ENCODE data around the gene SUPT3H.

Gene SUPT3H

DNA sequence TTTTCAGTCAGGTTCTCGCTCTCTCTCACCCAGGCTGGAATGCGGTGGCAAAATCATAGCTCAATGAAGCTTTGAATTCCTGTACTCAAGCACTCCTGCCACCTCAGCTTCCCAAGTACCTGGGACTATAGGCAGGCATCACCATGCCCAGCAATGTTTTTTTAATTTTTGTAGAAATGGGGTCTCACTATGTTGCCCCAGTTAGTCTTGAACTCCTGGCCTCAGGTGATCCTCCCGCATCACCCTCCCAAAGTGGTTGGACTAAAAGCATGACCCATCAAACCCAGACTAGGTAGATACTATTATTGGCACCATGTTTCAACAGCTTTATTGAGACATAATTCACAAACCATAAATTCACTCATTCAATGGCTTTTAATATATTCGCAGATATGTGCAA is 122.3 kb downstream of the SUPT3H start:
- TF ChIP-seq YY1 (IDR thresholded peaks at IDR 0.05; ENCODE audit: insufficient read depth, insufficient read length) (no peak), ZNF274 (IDR thresholded peaks at IDR 0.05; ENCODE audit: low read depth, low read length) (no peak), SUZ12 (IDR thresholded peaks at IDR 0.05; ENCODE audit: extremely low read depth, insufficient read depth, insufficient read length) (no peak)
- H3K36me3 ChIP-seq (ENCODE audit: insufficient read depth, insufficient read length, low read length): no peaks in the 10 kb centered on the region
- H3K27me3 ChIP-seq (ENCODE audit: insufficient read depth, insufficient read length): no peaks in the 10 kb centered on the region
- H3K9ac ChIP-seq (ENCODE audit: insufficient read length, low read depth): no peak overlapping the region
- DNase-seq (ENCODE audit: low read depth, low spot score): no peak
- no peaks in the 10 kb centered on the region for H3K9me3 ChIP-seq (ENCODE audit: insufficient read depth, low read length)
- H3K4me3 ChIP-seq (ENCODE audit: insufficient read length, low read depth): no peak overlapping the region
- no peaks in the 10 kb centered on the region for H3K4me1 ChIP-seq (ENCODE audit: insufficient read depth, insufficient read length)

DNA sequence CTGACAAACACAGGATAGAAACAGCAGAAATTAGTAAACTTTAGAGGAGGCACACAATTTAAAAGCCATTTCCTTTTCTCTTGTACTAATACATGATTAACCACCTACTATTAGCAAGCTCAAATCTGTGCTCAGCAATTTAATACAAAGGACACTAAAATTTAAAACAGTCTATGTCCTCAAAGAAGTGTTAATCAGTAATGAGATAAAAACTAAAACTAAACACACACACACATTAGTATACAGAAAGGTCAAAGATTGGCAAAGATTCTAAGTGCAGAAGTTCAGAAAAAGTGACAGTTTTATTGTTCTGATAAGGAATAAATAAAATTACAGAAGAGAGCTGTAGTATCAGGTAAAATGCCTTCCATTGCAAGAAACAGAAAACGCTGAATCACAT is 123.5 kb downstream of the SUPT3H start:
- no peak for TF ChIP-seq YY1 (IDR thresholded peaks at IDR 0.05; ENCODE audit: insufficient read depth, insufficient read length)
- no peak for TF ChIP-seq SUZ12 (IDR thresholded peaks at IDR 0.05; ENCODE audit: extremely low read depth, insufficient read depth, insufficient read length)
- TF ChIP-seq ZNF274 (IDR thresholded peaks at IDR 0.05; ENCODE audit: low read depth, low read length): no peak
- Histone ChIP-seq H3K4me1 (ENCODE audit: insufficient read depth, insufficient read length) (no peaks in the 10 kb centered on the region), H3K27me3 (ENCODE audit: insufficient read depth, insufficient read length) (no peaks in the 10 kb centered on the region), H3K4me3 (ENCODE audit: insufficient read length, low read depth) (no peak overlapping the region), H3K9ac (ENCODE audit: insufficient read length, low read depth) (no peak overlapping the region), H3K9me3 (ENCODE audit: insufficient read depth, low read length) (no peaks in the 10 kb centered on the region), H3K36me3 (ENCODE audit: insufficient read depth, insufficient read length, low read length) (no peaks in the 10 kb centered on the region)
- no peak for DNase-seq (ENCODE audit: low read depth, low spot score)

DNA sequence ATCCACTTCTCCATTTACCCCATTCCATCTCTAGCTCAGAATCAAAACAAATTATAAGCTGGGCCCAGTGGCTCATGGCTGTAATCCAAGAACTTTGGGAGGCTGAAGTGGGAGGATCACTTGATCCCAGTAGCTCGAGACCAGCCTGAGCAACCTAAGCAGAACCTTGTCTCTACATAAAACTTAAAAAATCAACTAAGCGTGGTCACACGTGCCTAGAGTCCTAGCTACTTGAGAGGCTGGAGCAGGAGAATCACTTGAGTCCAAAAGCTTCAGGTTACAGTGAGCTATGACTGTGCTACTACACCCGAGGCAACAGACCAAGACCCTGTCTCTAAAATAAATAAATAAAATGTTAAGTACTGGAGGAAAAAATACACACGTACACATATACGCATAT is 124.3 kb downstream of the SUPT3H start:
- Histone ChIP-seq H3K4me1 (ENCODE audit: insufficient read depth, insufficient read length) (no peaks in the 10 kb centered on the region), H3K9me3 (ENCODE audit: insufficient read depth, low read length) (no peaks in the 10 kb centered on the region), H3K4me3 (ENCODE audit: insufficient read length, low read depth) (no peak overlapping the region), H3K9ac (ENCODE audit: insufficient read length, low read depth) (no peak overlapping the region), H3K36me3 (ENCODE audit: insufficient read depth, insufficient read length, low read length) (no peaks in the 10 kb centered on the region), H3K27me3 (ENCODE audit: insufficient read depth, insufficient read length) (no peaks in the 10 kb centered on the region)
- DNase-seq (ENCODE audit: low read depth, low spot score): no peak
- no peak for TF ChIP-seq ZNF274 (IDR thresholded peaks at IDR 0.05; ENCODE audit: low read depth, low read length)
- no peak for TF ChIP-seq SUZ12 (IDR thresholded peaks at IDR 0.05; ENCODE audit: extremely low read depth, insufficient read depth, insufficient read length)
- no peak for TF ChIP-seq YY1 (IDR thresholded peaks at IDR 0.05; ENCODE audit: insufficient read depth, insufficient read length)

DNA sequence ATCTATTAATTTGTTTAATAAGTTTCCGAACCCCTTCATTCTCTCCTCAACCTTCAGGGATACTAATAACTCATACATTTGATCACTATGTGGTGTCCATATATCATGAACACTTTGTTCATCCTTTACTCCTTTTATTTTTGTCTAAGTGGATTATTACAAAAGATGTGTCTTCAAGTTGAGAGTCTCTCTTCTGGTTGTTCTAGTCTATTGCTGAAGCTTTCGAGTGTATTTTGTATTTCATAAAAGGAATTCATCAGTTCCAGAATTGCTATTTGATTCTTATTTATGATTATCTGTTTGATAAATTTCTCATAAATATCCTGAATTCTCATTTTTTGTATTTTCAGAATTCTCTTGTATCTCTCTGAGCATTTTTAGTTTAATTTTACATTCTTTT is 146.1 kb downstream of the SUPT3H start:
- H3K36me3 ChIP-seq (ENCODE audit: insufficient read depth, insufficient read length, low read length): peaks cover 5% of the 10 kb centered on the region
- no peak overlapping the region for H3K4me3 ChIP-seq (ENCODE audit: insufficient read length, low read depth)
- DNase-seq (ENCODE audit: low read depth, low spot score): no peak
- no peaks in the 10 kb centered on the region for H3K27me3 ChIP-seq (ENCODE audit: insufficient read depth, insufficient read length)
- TF ChIP-seq YY1 (IDR thresholded peaks at IDR 0.05; ENCODE audit: insufficient read depth, insufficient read length): no peak
- no peak for TF ChIP-seq SUZ12 (IDR thresholded peaks at IDR 0.05; ENCODE audit: extremely low read depth, insufficient read depth, insufficient read length)
- TF ChIP-seq ZNF274 (IDR thresholded peaks at IDR 0.05; ENCODE audit: low read depth, low read length): no peak
- H3K9me3 ChIP-seq (ENCODE audit: insufficient read depth, low read length): peaks cover 6% of the 10 kb centered on the region; the same call in 1 of the 2 replicates
- H3K9ac ChIP-seq (ENCODE audit: insufficient read length, low read depth): no peak overlapping the region
- H3K4me1 ChIP-seq (ENCODE audit: insufficient read depth, insufficient read length): no peaks in the 10 kb centered on the region

DNA sequence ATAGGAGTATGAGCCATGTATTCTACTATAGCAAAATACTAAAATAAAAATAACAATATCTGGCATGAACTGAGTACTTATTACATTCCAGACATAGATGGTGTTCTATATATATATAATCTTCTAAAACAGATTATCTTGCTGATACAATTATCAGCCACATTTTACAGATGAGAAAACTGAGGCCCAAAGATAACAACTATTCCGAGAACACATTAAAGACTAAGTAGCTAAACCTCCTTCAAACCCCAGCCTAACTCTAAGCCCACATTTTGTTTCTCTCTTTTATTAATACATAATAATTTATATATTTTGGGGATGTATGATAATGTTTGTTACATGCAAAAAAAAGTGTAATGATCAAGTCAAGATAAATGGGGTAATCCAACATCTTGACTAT is 148.3 kb downstream of the SUPT3H start:
- no peak for DNase-seq (ENCODE audit: low read depth, low spot score)
- Histone ChIP-seq H3K27me3 (ENCODE audit: insufficient read depth, insufficient read length) (no peaks in the 10 kb centered on the region), H3K4me3 (ENCODE audit: insufficient read length, low read depth) (no peak overlapping the region), H3K9me3 (ENCODE audit: insufficient read depth, low read length) (peaks cover 6% of the 10 kb centered on the region; the same call in 1 of the 2 replicates), H3K4me1 (ENCODE audit: insufficient read depth, insufficient read length) (no peaks in the 10 kb centered on the region), H3K36me3 (ENCODE audit: insufficient read depth, insufficient read length, low read length) (peaks cover 5% of the 10 kb centered on the region), H3K9ac (ENCODE audit: insufficient read length, low read depth) (no peak overlapping the region)
- TF ChIP-seq ZNF274 (IDR thresholded peaks at IDR 0.05; ENCODE audit: low read depth, low read length): no peak
- TF ChIP-seq YY1 (IDR thresholded peaks at IDR 0.05; ENCODE audit: insufficient read depth, insufficient read length): no peak
- TF ChIP-seq SUZ12 (IDR thresholded peaks at IDR 0.05; ENCODE audit: extremely low read depth, insufficient read depth, insufficient read length): no peak

DNA sequence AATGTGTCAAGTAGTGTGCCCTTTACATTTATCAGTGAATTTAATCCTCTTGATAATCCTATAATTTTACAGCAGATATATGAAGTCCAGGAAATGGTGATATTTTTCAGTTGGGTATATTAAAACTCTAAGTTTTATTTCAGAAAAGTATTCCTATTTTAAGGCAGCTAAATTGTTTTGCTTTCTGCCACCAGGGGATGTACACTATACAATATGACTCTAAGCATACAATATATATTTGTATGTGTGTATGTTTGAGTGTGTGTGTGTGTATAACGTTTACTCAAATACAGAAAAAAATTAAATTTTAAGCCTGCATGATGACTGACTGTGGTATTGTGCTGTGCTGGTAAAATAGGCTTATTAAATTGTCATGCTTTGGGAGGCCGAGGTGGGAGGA is 151.7 kb downstream of the SUPT3H start:
- H3K9ac ChIP-seq (ENCODE audit: insufficient read length, low read depth): no peak overlapping the region
- no peaks in the 10 kb centered on the region for H3K27me3 ChIP-seq (ENCODE audit: insufficient read depth, insufficient read length)
- H3K4me3 ChIP-seq (ENCODE audit: insufficient read length, low read depth): no peak overlapping the region
- TF ChIP-seq ZNF274 (IDR thresholded peaks at IDR 0.05; ENCODE audit: low read depth, low read length) (no peak), YY1 (IDR thresholded peaks at IDR 0.05; ENCODE audit: insufficient read depth, insufficient read length) (no peak), SUZ12 (IDR thresholded peaks at IDR 0.05; ENCODE audit: extremely low read depth, insufficient read depth, insufficient read length) (no peak)
- no peaks in the 10 kb centered on the region for H3K4me1 ChIP-seq (ENCODE audit: insufficient read depth, insufficient read length)
- H3K36me3 ChIP-seq (ENCODE audit: insufficient read depth, insufficient read length, low read length): no peaks in the 10 kb centered on the region
- no peak for DNase-seq (ENCODE audit: low read depth, low spot score)
- no peaks in the 10 kb centered on the region for H3K9me3 ChIP-seq (ENCODE audit: insufficient read depth, low read length)

DNA sequence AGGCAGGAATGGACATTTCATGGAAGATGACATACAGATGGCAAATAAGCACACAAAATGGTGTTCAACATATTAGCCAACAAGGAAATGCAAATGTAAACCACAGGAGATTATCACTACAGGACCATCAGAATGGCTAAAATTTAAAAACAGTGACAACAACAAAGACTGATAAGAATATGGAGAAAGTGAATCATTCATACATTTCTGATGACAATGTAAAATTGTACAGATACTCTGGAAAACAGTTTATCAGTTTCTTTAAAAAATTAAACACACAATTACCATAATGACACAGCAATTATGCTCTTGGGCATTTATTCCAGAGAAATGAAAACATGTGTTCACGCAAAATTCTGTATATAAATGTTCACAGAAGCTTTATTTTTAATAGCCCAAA is 155.4 kb downstream of the SUPT3H start:
- Histone ChIP-seq H3K36me3 (ENCODE audit: insufficient read depth, insufficient read length, low read length) (no peaks in the 10 kb centered on the region), H3K4me3 (ENCODE audit: insufficient read length, low read depth) (no peak overlapping the region), H3K9ac (ENCODE audit: insufficient read length, low read depth) (no peak overlapping the region), H3K4me1 (ENCODE audit: insufficient read depth, insufficient read length) (no peaks in the 10 kb centered on the region), H3K9me3 (ENCODE audit: insufficient read depth, low read length) (no peaks in the 10 kb centered on the region), H3K27me3 (ENCODE audit: insufficient read depth, insufficient read length) (no peaks in the 10 kb centered on the region)
- no peak for DNase-seq (ENCODE audit: low read depth, low spot score)
- no peak for TF ChIP-seq ZNF274 (IDR thresholded peaks at IDR 0.05; ENCODE audit: low read depth, low read length)
- no peak for TF ChIP-seq SUZ12 (IDR thresholded peaks at IDR 0.05; ENCODE audit: extremely low read depth, insufficient read depth, insufficient read length)
- TF ChIP-seq YY1 (IDR thresholded peaks at IDR 0.05; ENCODE audit: insufficient read depth, insufficient read length): no peak
